K562 (cell line): ENCODE measurements around the gene NR3C2. TPM values are rescaled to one million over a fixed set of nuclear protein-coding genes. Genes with fewer than 3 reads are reported as not detected.

Experiments
- ATAC-seq: fragments of 200-7000 bp; cut with Tn5 transposase; 3 replicates; pipeline ENCODE4 v1.9.1; 2020; ENCODE audit warnings: moderate library complexity
- BruUV-seq: library from RNA; stranded (reverse); fragments of 400-500 nt; replicated peaks from 2 replicates; lab custom pipeline; 2021; lab: Mats Ljungman, UMichigan
- CTCF ChIA-PET: fragments of 300-600 bp; formaldehyde crosslinking; extraction: SDS; loops from one replicate; lab custom pipeline; 2021; ENCODE audit warnings: low intra/inter-chr PET ratio; lab: Yijun Ruan, JAX
- POLR2A ChIA-PET: fragments of 300-600, 350-650 bp; sonication (Branson Sonifier 250); formaldehyde crosslinking; extraction: SDS; loops from one replicate; lab custom pipeline; 2021; ENCODE audit warnings: antibody characterized with exemption, inconsistent platforms; lab: Yijun Ruan, JAX
- DNase-seq, 4 experiments: peaks; one replicate each; pipeline versions ENCODE4 v3.0.0 to v3.0.0-alpha.2; 2011 to 2018; ENCODE audit warnings: low spot score in 3 of 4, mixed read lengths in 3 of 4; ENCODE audit errors: extremely low read depth in 1 of 4
- FAIRE-seq: peaks from 2 replicates; lab custom pipeline; 2011; peaks lifted over from hg19 to GRCh38; lab: Jason Lieb, UNC
- H2AFZ ChIP-seq: 2 replicates; pipeline ENCODE4 v1.6.0; 2011; ENCODE audit warnings: low read depth, low read length, control low read depth, inconsistent platforms
- H3K27ac ChIP-seq: fragments of 200-600 bp; 3 replicates; pipeline ENCODE4 v1.8.0; 2011; ENCODE audit warnings: low read depth, mild to moderate bottlenecking, control low read depth, inconsistent platforms, low read length, moderate library complexity, mixed read lengths; ENCODE audit errors: extremely low read depth
- H3K27me3 ChIP-seq, 2 experiments: fragments of 300-600 bp in 1 of 2; 2 replicates in 1 of 2; 3 replicates in 1 of 2; pipeline versions ENCODE4 v1.6.0 to v1.8.0; 2011; ENCODE audit warnings: inconsistent platforms in 2 of 2, low read length in 2 of 2, mild to moderate bottlenecking in 1 of 2, mixed read lengths in 1 of 2, moderate library complexity in 1 of 2; ENCODE audit not compliant: control insufficient read depth in 2 of 2, insufficient read depth in 2 of 2
- H3K36me3 ChIP-seq: fragments of 300-600 bp; 3 replicates; pipeline ENCODE4 v1.8.0; 2011; ENCODE audit warnings: mild to moderate bottlenecking, low read length, inconsistent platforms; ENCODE audit not compliant: control insufficient read depth, insufficient read depth
- H3K4me1 ChIP-seq, 2 experiments: fragments of 200-600 bp in 1 of 2; replicated peaks in 1 of 2; 2 replicates in 1 of 2; 3 replicates in 1 of 2; pipeline versions ENCODE4 v1.5.1 to v1.8.0; 2011; ENCODE audit warnings: inconsistent platforms in 2 of 2, low read length in 2 of 2, mild to moderate bottlenecking in 1 of 2, mixed read lengths in 1 of 2, moderate library complexity in 1 of 2; ENCODE audit not compliant: control insufficient read depth in 2 of 2, insufficient read depth in 2 of 2
- H3K4me2 ChIP-seq: 2 replicates; pipeline ENCODE4 v1.6.1; 2011; ENCODE audit warnings: low read length, control low read depth, inconsistent platforms, mixed read lengths; ENCODE audit not compliant: insufficient read depth
- H3K4me3 ChIP-seq: fragments of 200-600 bp; sonication (generic), shearing (Covaris generic); 2 replicates; pipeline ENCODE4 v1.5.1; 2016; ENCODE audit warnings: control low read depth, inconsistent platforms
- H3K79me2 ChIP-seq: fragments of 200-600 bp; 3 replicates; pipeline ENCODE4 v1.8.0; 2011; ENCODE audit warnings: low read length, inconsistent platforms; ENCODE audit not compliant: control insufficient read depth, insufficient read depth
- H3K9ac ChIP-seq, 2 experiments: 2 replicates each; pipeline versions ENCODE4 v1.6.0 to v1.6.1; 2011; ENCODE audit warnings: low read depth in 2 of 2, low read length in 2 of 2, control low read depth in 1 of 2, inconsistent platforms in 1 of 2, mild to moderate bottlenecking in 1 of 2, mixed read lengths in 1 of 2; ENCODE audit not compliant: insufficient read depth in 1 of 2
- H3K9me1 ChIP-seq: one replicate; pipeline ENCODE4 v1.6.0; 2011; ENCODE audit warnings: inconsistent platforms, mild to moderate bottlenecking, low read length, moderate library complexity; ENCODE audit not compliant: control insufficient read depth, insufficient read depth
- H3K9me3 ChIP-seq: replicated peaks from 2 replicates; pipeline ENCODE4 v1.5.1; 2011; ENCODE audit warnings: low read depth, low read length, inconsistent platforms; ENCODE audit not compliant: control insufficient read depth, insufficient read depth
- H4K20me1 ChIP-seq: replicated peaks from 2 replicates; pipeline ENCODE4 v1.6.1; 2011; ENCODE audit warnings: low read length, inconsistent platforms, mixed read lengths; ENCODE audit not compliant: control insufficient read depth, insufficient read depth
- GATA2 ChIP-seq: sonication (generic); formaldehyde crosslinking; IDR thresholded peaks from 2 replicates; pipeline ENCODE4 v1.4.0; 2020; ENCODE audit warnings: mild to moderate bottlenecking, missing genetic modification reagents
- PHB ChIP-seq: fragments of 250-450 bp; sonication (Bioruptor Pico); IDR thresholded peaks from 2 replicates; pipeline ENCODE4 v1.5.0; 2021
- POLR2AphosphoS5 ChIP-seq: IDR thresholded peaks from 2 replicates; pipeline ENCODE4 v1.6.1; 2011; ENCODE audit warnings: mild to moderate bottlenecking, low read depth, low read length, moderate library complexity; ENCODE audit not compliant: control insufficient read depth, insufficient read depth
- SIN3A ChIP-seq, 2 experiments: fragments of 150-350 bp in 1 of 2; IDR thresholded peaks; 2 replicates each; pipeline ENCODE4 v1.6.1; 2011 to 2016; ENCODE audit warnings: borderline replicate concordance in 2 of 2, low read depth in 2 of 2, low read length in 2 of 2, mild to moderate bottlenecking in 2 of 2, moderate library complexity in 2 of 2; ENCODE audit not compliant: control insufficient read depth in 1 of 2
- ZNF12 ChIP-seq: sonication (generic); formaldehyde crosslinking; IDR thresholded peaks from 2 replicates; pipeline ENCODE4 v1.4.0; 2020; ENCODE audit warnings: mild to moderate bottlenecking, missing genetic modification reagents
- ZNF639 ChIP-seq, 2 experiments: fragments of 200-800 bp in 1 of 2; sonication (Bioruptor generic) in 1 of 2; sonication (generic) in 1 of 2; formaldehyde crosslinking in 1 of 2; IDR thresholded peaks in 1 of 2; conservative IDR thresholded peaks in 1 of 2; 2 replicates each; pipeline versions ENCODE4 v1.5.0 to v1.6.1; 2016 to 2020; ENCODE audit warnings: missing compliant biosample characterization in 1 of 2, missing genetic modification characterization in 1 of 2, missing genetic modification reagents in 1 of 2
- WGBS: fragments of 100-300 bp; shearing (Covaris generic); methylation state at CpG from one replicate; pipeline ENCODE4 v1.1.6; 2016; ENCODE audit warnings: low coverage, mixed read lengths; ENCODE audit not compliant: insufficient coverage; ENCODE audit errors: missing lambda C conversion rate; 5-methylcytosine and 5-hydroxymethylcytosine counted together
- in situ Hi-C: fragments of 300-500 bp; cut with MboI; formaldehyde crosslinking; loops from 4 replicates; pipeline ENCODE4 v1.15.0; 2018; ENCODE audit warnings: inconsistent platforms, mixed read lengths
- intact Hi-C: fragments of 100-400 bp; cut with micrococcal nuclease; formaldehyde crosslinking; loops from 2 replicates; pipeline ENCODE4 v1.14.2; 2022
- polyA plus RNA-seq, 8 experiments: library from polyadenylated mRNA; depleted of rRNA in 4 of 8; stranded (reverse) in 5 of 8; unstranded in 3 of 8; fragments of >200 nt; fragmentation: Nextera tagmentation in 2 of 8; fragmentation: Illumina TruSeq in 1 of 8; extraction: Ambion mirVana in 2 of 8; extraction: Trizol in 1 of 8; gene quantifications; 2 replicates each; pipeline versions ENCODE4 v1.2.1 to v1.2.3, GENCODE V29; 2011 to 2014; ENCODE audit warnings: inconsistent platforms in 1 of 8, missing spikeins in 1 of 8
- total RNA-seq, 7 experiments: library from RNA; depleted of rRNA in 6 of 7; stranded (reverse); fragments of >200 nt in 6 of 7; fragmentation: Illumina TruSeq in 2 of 7; extraction: Trizol in 2 of 7; gene quantifications; 2 replicates each; pipeline versions ENCODE4 v1.2.1 to v1.2.3, GENCODE V29; 2011 to 2021; ENCODE audit warnings: low replicate concordance in 1 of 7

NR3C2 gene
- total and polyA plus RNA-seq, 9 of the 15 experiments (the other 6 are each of a cell fraction or from before 2014, with no cell fraction given), result 0.01 to 0.28 (median 0.16) TPM; not detected in 2

- no peak for TF ChIP-seq SIN3A (IDR thresholded peaks at IDR 0.05; ENCODE audit: borderline replicate concordance in 2 of 2, control insufficient read depth in 1 of 2, low read depth in 2 of 2, low read length in 2 of 2)
- TF ChIP-seq ZNF639 (CRISPR knock-in tag; conservative IDR thresholded peaks at IDR 0.05 in 1 of 2, IDR thresholded peaks at IDR 0.05 in 1 of 2), result no peak
- TF ChIP-seq ZNF12 (CRISPR knock-in tag), result no peak
Observed at GRCh38 chr4:148441624-148441985, 609 bp downstream of the NR3C2 start (continued).

GRCh38 chr4:148438047-148438446 lies 4.2 kb downstream of the NR3C2 start:
- Histone ChIP-seq H3K36me3 (no peaks in the 10 kb centered on the region), H3K79me2 (no peaks in the 10 kb centered on the region), H3K9me3 (no peaks in the 10 kb centered on the region), H3K4me1 (peaks cover 0 to 12% of the 10 kb centered on the region in 2 experiments; a peak in 2 of 5 replicates)
- BruUV-seq, result no TSS peak
- WGBS, result 0% methylated on average over 2 of the region's 2 CpGs
- in situ Hi-C loops, result no loop called here
- no peak for TF ChIP-seq PHB (CRISPR knock-in tag)
- no peak for TF ChIP-seq GATA2 (CRISPR knock-in tag)
- no peak for TF ChIP-seq POLR2AphosphoS5
- TF ChIP-seq, all 486 proteins: peak for 0
- H3K27me3 ChIP-seq, result no peaks in the 10 kb centered on the region; a peak in 1 of 5 replicates
- FAIRE-seq, result no peak
- no peaks in the 10 kb centered on the region for H3K9me1 ChIP-seq
- intact Hi-C loops, result no loop called here
- ChIA-PET POLR2A (no interaction called here), CTCF (no interaction called here)
- no peak overlapping the region for H2AFZ ChIP-seq
- no peak overlapping the region for H3K4me2 ChIP-seq
- no peak overlapping the region for H3K27ac ChIP-seq
- DNase-seq, result no peak
- no peaks in the 10 kb centered on the region for H4K20me1 ChIP-seq
- no peak for ATAC-seq
- no peak overlapping the region for H3K9ac ChIP-seq
- no peak overlapping the region for H3K4me3 ChIP-seq
